ENCODE measurements around the gene IRS1. TPM values are rescaled to one million over a fixed set of nuclear protein-coding genes. Genes with fewer than 3 reads are reported as not detected.

The IRS1 gene
- total and polyA plus RNA-seq, 2 donors (not counting 1 experiment from before 2014, with no cell fraction given): 14.3 to 29.1 TPM

DNA sequence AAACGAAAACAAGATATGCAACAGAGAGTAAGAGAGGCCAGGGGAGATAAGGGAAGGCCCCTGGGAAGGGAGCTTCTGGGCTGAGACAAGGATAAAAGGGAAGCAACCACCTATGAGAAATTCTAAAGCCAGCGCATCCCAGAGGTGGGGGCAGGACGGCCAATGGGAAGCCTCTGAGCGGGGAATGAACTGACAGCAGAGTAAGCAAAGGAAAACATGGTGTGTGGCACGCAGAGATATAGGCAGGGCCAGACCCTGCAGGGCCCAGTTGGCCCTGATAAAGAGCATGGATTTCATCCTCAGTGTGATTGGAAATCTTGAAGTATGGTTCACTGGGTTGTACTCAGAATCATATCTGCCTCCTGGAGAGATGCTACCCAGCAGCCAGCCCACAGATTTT, 78.7 kb downstream of the IRS1 start:
- H3K27me3 ChIP-seq (ENCODE audit: control insufficient read depth, insufficient read depth, low read length): no peaks in the 10 kb centered on the region

DNA sequence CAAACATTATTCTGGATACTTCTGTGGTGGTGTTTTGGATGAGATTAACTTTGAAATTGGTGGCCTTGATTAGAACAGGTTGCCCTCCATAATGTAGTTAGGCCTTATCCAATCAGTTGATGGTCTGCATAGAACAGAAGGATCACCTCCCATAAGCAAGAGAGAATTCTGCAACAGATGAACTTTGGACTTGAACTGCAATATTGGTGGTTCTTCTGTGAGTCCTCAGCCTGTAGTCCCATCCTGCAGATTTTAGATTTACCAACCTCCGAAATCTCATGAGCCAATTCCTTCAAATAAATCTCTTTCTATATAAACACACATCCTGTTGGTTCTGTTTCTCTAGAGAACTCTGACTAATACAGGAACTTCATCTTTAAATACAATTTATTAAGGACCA, 81.9 kb downstream of the IRS1 start:
- Histone ChIP-seq H3K36me3 (ENCODE audit: control insufficient read depth, insufficient read depth, low read length) (no peaks in the 10 kb centered on the region), H3K27me3 (ENCODE audit: control insufficient read depth, insufficient read depth, low read length) (no peaks in the 10 kb centered on the region), H3K4me2 (ENCODE audit: extremely low read depth, insufficient read depth, low read length) (no peak overlapping the region), H3K4me1 (ENCODE audit: control insufficient read depth, extremely low read depth, insufficient read depth, low read length) (peaks cover 2% of the 10 kb centered on the region), H3K9ac (ENCODE audit: insufficient read depth, low read length) (no peak overlapping the region), H3K79me2 (ENCODE audit: control insufficient read depth, insufficient read depth, low read length) (no peaks in the 10 kb centered on the region), H3K4me3 (replicated peaks in 1 of 4; ENCODE audit: control extremely low read depth in 1 of 4, insufficient read depth in 1 of 4, low read depth in 3 of 4, low read length in 4 of 4) (no peak overlapping the region), H3K27ac (ENCODE audit: insufficient read depth, low read length) (no peak overlapping the region), H3K9me3 (ENCODE audit: control insufficient read depth, insufficient read depth, low read depth, low read length) (no peaks in the 10 kb centered on the region), H2AFZ (ENCODE audit: low read length) (no peak overlapping the region), H4K20me1 (ENCODE audit: control insufficient read depth, extremely low read depth, insufficient read depth, low read length) (no peaks in the 10 kb centered on the region)
- no peak for TF ChIP-seq EZH2 (IDR thresholded peaks at IDR 0.05; ENCODE audit: low read length, missing control alignments)
- no peak for DNase-seq (ENCODE audit: low read depth in 2 of 2)

More for the DNA sequence above, 78.7 kb downstream of the IRS1 start:
- DNase-seq (ENCODE audit: low read depth in 2 of 2): no peak
- H3K9me3 ChIP-seq (ENCODE audit: control insufficient read depth, insufficient read depth, low read depth, low read length): no peaks in the 10 kb centered on the region
- no peak overlapping the region for H3K4me2 ChIP-seq (ENCODE audit: extremely low read depth, insufficient read depth, low read length)
- H3K79me2 ChIP-seq (ENCODE audit: control insufficient read depth, insufficient read depth, low read length): no peaks in the 10 kb centered on the region
- TF ChIP-seq, protein P1, sequence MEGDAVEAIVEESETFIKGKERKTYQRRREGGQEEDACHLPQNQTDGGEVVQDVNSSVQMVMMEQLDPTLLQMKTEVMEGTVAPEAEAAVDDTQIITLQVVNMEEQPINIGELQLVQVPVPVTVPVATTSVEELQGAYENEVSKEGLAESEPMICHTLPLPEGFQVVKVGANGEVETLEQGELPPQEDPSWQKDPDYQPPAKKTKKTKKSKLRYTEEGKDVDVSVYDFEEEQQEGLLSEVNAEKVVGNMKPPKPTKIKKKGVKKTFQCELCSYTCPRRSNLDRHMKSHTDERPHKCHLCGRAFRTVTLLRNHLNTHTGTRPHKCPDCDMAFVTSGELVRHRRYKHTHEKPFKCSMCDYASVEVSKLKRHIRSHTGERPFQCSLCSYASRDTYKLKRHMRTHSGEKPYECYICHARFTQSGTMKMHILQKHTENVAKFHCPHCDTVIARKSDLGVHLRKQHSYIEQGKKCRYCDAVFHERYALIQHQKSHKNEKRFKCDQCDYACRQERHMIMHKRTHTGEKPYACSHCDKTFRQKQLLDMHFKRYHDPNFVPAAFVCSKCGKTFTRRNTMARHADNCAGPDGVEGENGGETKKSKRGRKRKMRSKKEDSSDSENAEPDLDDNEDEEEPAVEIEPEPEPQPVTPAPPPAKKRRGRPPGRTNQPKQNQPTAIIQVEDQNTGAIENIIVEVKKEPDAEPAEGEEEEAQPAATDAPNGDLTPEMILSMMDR (conservative IDR thresholded peaks at IDR 0.05 in 1 of 2, IDR thresholded peaks at IDR 0.05 in 1 of 2; ENCODE audit: low read depth in 1 of 2, low read length in 2 of 2): no peak
- H3K9ac ChIP-seq (ENCODE audit: insufficient read depth, low read length): no peak overlapping the region
- peaks cover 9% of the 10 kb centered on the region for H3K4me1 ChIP-seq (ENCODE audit: control insufficient read depth, extremely low read depth, insufficient read depth, low read length)
- no peak overlapping the region for H3K4me3 ChIP-seq (replicated peaks in 1 of 4; ENCODE audit: control extremely low read depth in 1 of 4, insufficient read depth in 1 of 4, low read depth in 3 of 4, low read length in 4 of 4)
- H4K20me1 ChIP-seq (ENCODE audit: control insufficient read depth, extremely low read depth, insufficient read depth, low read length): no peaks in the 10 kb centered on the region
- H2AFZ ChIP-seq (ENCODE audit: low read length): no peak overlapping the region
- H3K36me3 ChIP-seq (ENCODE audit: control insufficient read depth, insufficient read depth, low read length): no peaks in the 10 kb centered on the region
- no peak overlapping the region for H3K27ac ChIP-seq (ENCODE audit: insufficient read depth, low read length)

DNA sequence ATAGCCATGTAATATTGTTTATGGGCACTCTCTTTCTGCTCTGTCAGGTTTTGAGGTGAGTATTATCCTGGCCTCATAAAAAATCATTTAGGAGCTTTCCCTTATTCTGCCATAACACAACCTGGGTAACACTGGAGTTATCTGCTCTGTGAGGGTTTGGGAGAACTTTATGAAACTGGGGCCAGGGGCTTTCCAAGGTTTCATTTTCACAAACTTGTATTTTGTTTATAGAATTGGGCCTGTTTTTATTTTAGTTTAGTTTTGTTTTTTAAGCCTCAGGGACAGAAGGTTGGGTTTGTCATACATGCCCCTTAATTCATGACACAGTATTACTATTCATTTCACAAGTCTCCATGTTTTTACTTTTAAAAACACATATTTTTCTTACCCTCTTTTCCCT, 83.5 kb downstream of the IRS1 start:
- no peak for DNase-seq (ENCODE audit: low read depth in 2 of 2)
- no peaks in the 10 kb centered on the region for H3K27me3 ChIP-seq (ENCODE audit: control insufficient read depth, insufficient read depth, low read length)
- H3K4me3 ChIP-seq (replicated peaks in 1 of 4; ENCODE audit: control extremely low read depth in 1 of 4, insufficient read depth in 1 of 4, low read depth in 3 of 4, low read length in 4 of 4): no peak overlapping the region
- no peak overlapping the region for H3K4me2 ChIP-seq (ENCODE audit: extremely low read depth, insufficient read depth, low read length)
- H2AFZ ChIP-seq (ENCODE audit: low read length): no peak overlapping the region
- no peaks in the 10 kb centered on the region for H3K79me2 ChIP-seq (ENCODE audit: control insufficient read depth, insufficient read depth, low read length)
- no peak overlapping the region for H3K9ac ChIP-seq (ENCODE audit: insufficient read depth, low read length)
- no peaks in the 10 kb centered on the region for H3K36me3 ChIP-seq (ENCODE audit: control insufficient read depth, insufficient read depth, low read length)
- TF ChIP-seq EZH2 (IDR thresholded peaks at IDR 0.05; ENCODE audit: low read length, missing control alignments): no peak
- TF ChIP-seq, protein P1 (conservative IDR thresholded peaks at IDR 0.05 in 1 of 2, IDR thresholded peaks at IDR 0.05 in 1 of 2; ENCODE audit: low read depth in 1 of 2, low read length in 2 of 2): no peak
- H3K27ac ChIP-seq (ENCODE audit: insufficient read depth, low read length): no peak overlapping the region
- no peaks in the 10 kb centered on the region for H4K20me1 ChIP-seq (ENCODE audit: control insufficient read depth, extremely low read depth, insufficient read depth, low read length)
- H3K9me3 ChIP-seq (ENCODE audit: control insufficient read depth, insufficient read depth, low read depth, low read length): no peaks in the 10 kb centered on the region
- H3K4me1 ChIP-seq (ENCODE audit: control insufficient read depth, extremely low read depth, insufficient read depth, low read length): no peaks in the 10 kb centered on the region

All from fibroblast of lung (primary cell).